A172 (cell line): ENCODE results near the gene PNPT1. TPM values are rescaled to one million over a fixed set of nuclear protein-coding genes. Genes with fewer than 3 reads are reported as not detected.

ENCODE experiments used
- DNase-seq: peaks from one replicate; pipeline ENCODE4 v3.0.0-alpha.2; 2015; ENCODE audit warnings: low spot score
- total RNA-seq: library from RNA; depleted of rRNA; stranded (reverse); fragments of >200 nt; shearing (Covaris generic); gene quantifications from 2 replicates; pipeline ENCODE4 v1.2.3, GENCODE V29; 2014

The PNPT1 gene
- total RNA-seq, 1 experiment from 2014 or later: 38.8 TPM

DNA sequence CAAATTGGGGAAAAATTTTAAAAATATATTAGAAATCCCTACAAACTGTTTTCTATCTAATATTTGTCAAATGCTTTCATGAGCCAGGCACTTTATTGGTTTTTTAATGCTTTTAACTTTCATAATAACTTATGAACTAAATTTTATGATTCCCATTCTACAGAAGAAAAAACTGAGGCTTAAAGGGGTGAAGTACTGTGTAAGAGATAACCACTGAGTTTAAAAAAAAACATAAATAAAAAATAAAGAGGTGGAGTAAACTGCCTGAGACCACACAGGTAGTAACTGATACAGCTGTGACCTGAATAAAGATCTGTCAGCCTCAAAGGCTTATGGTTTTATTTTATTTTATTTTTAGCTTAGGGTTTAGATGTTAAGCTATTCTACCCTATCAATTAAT lies 24.7 kb downstream of the PNPT1 start:
- DNase-seq: no peak

DNA sequence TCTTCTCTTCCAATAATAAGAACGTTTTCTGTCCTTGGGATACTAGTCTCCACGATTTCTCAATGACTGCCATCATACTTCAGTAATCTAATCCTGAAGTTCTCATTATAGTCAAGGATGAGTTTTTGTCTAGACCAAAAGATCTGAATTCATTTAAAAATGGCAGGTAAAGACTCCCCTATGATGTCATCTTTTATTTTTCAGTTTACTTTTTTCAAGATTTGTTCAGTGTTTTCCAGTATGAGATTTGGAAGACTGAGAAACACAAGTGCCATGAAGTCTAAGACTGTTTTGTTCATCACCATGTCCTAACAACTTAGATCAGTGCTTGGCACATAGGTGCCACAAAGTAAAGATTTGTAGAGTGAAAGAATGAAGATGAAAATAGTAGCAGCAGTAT lies 40.4 kb downstream of the PNPT1 start:
- no peak for DNase-seq

DNA sequence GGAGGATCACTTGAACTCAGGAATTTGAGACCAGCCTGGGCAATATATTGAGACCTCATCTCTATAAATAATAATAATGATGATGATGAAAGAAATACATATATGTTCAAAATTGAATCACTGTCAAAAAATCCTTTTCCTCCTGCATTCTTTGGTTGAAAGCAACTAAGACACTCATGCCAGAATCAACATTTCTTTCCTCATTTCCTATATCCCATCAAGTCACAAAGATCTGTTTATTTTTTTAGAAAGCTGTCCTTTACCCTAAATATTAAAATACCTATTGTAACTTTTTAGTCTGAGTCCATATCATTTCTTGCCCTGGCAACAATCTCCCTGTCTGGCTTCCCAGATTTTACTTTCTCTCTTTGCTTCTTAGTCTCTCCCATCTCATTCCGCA lies 44.4 kb downstream of the PNPT1 start:
- no peak for DNase-seq

DNA sequence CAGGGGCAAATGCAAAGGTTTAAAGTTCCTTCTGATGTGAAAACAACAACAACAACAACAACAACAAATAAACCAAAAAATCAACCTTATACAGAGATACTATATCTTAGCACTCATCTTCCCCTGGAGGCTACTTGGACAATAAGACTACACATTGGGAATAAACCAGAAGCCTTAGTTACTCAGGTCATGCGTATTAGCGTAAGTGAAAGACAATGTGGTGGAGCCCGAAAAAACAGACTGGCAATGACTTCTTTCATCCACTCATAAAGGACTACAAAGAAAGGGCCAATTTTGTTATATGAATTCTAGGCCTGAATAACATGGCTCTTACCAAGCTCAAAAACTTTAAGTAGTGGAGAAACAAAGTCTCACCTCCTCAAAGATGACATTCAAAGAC lies 56.8 kb downstream of the PNPT1 start:
- no peak for DNase-seq

DNA sequence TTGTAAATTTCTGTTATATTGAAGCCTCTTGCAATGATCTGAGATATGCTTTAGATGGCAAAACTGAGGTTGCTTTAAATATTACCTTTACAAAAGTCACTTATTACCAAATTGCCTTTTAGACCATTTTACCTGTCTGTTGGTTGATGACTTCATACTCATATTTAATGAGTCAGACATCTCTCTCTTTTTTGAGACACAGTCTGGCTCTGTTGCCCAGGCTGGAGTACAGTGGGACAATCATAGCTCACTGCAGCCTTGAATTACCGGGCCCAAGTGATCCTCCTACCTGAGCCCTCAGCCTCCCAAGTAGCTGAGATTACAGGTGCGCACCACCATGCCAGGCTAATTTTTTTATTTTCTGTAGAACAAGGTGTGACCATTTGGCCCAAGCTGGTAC lies 64.7 kb downstream of the PNPT1 start:
- no peak for DNase-seq

DNA sequence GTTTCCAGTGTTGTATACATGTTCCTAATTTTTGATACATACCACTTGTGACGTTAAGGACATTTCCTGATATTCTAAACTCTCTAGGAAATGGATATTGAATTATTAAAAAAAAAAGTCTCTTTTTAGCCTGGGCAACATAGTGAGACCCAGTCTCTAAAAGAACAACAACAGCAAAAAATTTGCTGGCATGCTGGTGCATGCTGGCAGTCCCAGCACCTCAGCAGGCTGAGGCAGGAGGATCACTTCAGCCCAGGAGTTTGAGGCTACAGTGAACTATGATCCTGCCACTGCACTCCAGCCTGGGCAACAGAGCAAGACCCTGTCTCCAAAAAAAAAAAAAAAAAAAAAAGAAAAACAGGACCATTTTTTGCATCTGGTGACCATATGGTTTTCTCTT lies 65.7 kb downstream of the PNPT1 start:
- no peak for DNase-seq

DNA sequence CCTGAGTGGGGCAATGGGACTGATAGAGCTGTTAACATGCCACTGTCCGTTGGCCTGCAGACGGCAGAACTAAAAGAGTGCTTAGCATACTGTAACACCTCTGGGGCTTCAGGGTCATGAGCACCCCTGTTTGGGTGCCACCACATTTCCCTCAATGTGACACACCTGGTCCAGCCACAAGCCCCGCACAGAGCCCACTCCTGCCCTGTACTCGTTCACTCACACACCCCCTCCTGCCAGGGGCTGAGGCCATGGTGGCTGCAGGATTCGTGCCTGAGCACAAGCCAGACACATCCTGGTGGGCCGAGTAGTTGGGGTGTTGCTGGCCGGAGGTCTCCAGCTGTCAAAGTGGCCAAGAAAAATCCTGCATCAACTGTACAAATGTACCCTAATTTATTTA lies 71.8 kb downstream of the PNPT1 start:
- no peak for DNase-seq

DNA sequence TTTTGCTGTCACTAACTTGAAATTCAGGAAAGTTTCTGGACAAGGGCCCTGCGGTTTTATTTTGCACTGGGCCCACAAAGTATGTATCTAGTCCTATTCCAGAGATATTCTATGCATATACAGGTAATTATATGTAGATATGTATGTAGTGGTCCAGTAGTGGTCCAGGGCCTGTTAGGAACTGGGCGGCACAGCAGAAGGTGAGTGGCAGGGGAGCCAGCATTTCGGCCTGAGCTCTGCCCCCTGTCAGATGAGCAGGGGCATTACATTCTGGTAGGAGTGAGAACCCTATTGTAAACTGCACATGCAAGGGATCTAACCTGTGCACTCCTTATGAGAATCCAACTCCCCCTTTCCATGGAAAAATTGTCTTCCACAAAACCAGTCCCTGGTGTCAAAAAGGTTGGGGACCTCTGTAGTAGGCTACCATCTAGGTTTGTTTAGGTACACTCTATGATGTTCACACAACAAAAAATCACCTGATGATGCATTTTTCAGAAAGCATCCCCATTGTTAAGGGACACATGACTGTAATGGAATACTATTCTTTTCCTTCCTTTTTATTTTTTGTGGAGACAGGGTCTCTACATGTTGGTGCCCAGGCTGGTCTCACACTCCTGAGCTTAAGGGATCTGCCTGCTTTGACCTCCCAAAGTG lies 73.4 kb downstream of the PNPT1 start:
- no peak for DNase-seq

DNA sequence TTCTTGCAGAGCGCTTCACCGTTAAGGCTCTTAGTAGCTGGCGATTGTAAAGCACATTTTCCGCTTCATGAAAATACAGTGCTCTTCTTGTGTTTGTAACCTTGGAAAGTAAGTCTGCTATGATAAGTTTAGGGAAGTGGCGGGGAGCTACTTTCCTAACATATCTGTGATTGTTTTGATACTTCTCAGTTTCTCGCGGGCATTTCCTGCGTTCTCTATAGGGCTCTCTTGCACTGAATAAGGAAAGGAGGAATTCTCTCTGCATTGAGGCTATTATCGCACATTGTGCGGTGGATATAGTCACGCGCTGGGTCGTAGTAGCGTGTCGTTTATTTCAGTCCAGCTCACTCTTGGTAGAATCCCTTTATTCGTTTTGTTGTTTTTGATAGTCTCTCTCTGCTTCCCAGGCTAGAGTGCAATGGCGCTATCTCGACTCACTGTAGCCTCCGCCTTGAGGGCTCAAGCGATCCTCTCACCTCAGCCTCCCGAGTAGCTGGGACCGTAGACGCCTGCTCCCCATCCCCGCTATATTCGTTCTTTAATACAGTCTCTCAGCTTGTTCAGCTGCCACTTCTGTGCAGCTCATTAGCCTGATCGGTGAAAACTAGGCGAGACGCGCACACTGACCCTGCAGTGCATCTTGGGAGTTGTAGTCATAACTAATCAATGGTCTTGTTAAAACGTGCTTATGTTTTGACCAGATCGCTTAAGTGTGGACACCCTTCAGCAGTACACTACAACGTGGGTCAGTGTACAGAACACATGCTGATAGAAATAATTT lies 75.2 kb downstream of the PNPT1 start:
- DNase-seq: peak; percentile 45

DNA sequence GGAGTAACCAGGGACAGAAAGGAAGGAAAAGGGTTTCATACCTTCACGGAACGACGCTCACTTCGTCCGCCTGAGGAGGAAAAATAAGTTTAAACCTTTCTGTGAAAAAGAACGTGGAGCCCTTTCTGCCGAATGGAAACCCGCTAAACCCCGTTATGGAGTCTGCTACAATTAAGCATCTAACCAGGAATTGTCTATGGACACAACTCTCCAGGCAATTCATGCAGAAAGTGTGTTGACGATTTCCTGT lies 75.7 kb downstream of the PNPT1 start:
- no peak for DNase-seq

DNA sequence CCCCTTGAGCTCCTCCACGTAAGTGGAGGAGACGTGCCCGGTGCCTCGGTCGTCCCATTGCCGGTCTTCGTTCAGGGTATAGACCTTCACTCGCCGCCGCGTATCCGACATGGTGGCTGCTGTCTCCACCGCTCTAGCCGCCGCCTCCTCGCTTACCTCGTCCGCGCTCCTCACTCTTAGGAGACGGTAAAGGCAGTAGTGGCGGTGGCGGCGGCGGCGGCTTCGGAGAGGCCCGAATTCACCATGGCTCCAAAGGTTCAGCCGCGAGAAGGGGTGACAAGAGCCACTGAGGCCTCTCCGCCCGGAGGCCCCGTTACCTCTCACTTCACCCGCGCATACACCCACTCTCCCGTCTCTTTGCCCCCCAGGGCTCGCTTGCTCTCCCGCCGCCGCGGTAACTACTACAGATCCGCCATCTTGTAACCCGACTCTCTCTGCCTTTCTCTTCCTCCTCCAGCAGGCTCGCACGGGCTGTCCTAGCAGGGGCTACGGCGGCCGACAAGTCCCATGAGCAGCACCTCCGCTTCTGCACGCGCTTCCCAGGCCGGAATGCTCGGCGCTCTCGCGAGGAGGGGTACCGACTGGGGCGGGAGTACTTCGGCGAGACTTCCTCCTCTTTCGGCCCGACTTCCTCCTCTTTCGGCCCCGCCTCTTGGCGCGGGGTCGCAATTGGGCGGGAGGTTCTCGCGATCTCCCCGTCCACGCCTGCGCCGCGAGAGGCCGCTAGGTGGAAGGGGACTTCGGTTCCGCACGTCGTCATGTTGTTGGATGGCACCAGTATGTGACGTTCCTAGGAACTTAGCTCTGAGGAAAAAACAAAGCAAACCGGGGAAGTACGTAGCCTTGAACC lies 76.2 kb downstream of the PNPT1 start, which contains the start of gene PPP4R3B:
PPP4R3B (minus strand) TSS at position 448 of the 850 bp plus-strand sequence; CDS start at position 111, 337 bp downstream.
- DNase-seq: peak; percentile 99

DNA sequence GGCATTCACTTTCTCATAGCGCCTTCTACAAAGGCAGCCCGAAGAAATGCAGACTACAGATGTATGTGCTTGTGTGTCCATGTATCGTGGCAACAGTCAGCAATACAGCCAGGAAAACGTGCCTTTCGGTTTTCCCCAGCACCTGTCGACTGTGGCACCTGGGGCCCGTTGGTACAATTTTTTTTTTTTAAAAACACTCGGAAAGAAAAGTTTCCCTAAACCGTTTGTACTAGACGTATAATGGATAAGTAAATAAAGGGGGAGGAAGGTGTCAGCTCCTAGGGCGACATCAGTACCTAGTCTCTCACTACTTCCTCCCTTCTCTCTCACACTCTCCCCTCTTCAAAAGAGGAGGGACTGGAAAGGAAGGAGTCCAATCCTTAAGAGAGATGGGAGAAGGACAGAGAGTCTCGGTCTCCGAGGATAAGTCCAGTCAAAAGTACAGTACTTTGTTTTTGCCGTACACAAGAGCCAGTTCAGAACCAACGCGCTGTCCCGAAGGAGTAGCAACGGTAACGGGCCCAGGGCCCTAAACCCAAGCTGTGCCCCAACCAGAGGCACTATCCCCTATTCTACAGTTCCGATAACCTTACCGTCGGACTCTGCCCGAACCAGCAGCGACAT lies 77.0 kb downstream of the PNPT1 start:
- DNase-seq: peak; percentile 55

DNA sequence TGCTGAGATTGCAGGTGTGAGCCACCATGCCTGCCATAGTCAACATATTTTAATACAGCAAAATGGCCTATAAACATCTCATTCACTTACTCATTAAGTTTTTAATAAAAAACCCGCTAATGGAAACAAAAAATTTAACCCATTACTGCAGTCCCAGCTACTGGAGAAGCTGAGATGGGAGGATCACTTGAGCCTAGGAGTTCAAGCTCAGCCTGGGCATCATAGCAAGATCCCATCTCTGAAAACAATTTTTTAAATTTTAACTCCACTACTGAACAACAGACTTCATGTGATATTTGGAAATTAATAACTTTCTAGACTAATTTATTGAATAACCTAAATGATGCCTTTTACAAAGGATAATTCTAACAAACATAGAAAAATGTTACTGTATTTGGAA lies 81.6 kb downstream of the PNPT1 start:
- no peak for DNase-seq

DNA sequence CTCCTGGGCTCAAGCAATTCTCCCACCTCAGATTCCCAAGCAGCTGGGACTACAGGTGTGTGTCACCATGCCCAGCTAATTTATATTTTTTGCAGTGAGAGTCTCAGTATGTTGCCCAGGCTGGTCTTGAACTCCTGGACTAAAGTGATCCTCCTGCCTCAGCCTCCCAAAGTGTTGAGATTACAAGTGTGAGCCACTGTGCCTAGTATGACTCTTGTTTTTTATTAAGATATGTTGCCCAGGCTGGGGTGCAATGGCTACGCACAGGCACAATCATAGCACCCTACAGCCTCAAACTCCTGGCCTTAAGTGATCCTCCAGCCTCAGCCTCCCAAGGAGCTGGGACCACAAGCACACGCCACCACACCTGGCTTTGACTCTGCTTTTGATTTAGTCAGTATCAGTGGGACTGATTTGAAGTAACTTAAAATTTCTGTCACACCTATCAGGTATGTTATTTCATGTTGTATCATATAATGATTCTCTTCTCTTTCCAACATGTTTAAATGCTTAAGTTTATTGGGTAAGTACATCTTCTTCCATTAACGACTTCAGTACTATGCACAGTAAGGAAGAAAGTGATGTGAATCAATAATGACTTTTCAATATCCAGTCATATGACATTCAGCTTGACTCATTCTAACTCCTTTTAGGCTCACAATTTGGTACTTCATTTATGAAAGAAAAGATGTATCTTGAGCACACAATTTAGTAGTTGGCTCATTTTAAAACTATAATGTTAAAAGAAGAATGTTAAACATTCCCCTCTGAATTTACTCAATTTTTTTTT lies 82.5 kb downstream of the PNPT1 start:
- DNase-seq: no peak

DNA sequence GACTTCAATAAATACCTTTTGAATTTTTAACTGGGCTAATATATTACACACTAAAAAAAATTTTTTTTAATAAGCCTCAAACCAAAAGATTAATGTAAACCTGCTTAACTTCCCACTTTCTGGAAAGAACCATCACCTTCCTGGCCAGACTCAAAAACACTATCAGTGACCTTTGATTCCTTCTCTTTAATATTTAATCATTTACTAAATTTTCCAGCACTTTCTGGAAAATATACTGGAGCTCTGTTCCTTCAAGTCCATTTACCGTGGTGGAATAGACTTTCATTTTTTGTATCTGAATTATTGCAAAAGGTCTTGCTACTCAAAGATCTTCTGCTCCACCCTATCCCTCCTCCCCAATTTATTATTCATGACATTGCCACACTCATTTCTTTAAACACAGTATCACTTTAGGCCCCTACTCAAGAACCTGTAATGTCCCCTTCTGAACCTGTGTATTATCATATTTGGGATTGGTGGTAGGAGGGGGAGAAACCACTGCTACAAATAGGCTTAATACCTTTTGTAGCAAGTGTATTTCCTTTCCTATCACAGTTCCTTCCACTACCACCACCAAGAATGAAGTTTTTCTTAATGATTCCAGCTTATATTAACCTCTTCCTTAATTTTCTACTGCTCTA lies 83.6 kb downstream of the PNPT1 start:
- no peak for DNase-seq

DNA sequence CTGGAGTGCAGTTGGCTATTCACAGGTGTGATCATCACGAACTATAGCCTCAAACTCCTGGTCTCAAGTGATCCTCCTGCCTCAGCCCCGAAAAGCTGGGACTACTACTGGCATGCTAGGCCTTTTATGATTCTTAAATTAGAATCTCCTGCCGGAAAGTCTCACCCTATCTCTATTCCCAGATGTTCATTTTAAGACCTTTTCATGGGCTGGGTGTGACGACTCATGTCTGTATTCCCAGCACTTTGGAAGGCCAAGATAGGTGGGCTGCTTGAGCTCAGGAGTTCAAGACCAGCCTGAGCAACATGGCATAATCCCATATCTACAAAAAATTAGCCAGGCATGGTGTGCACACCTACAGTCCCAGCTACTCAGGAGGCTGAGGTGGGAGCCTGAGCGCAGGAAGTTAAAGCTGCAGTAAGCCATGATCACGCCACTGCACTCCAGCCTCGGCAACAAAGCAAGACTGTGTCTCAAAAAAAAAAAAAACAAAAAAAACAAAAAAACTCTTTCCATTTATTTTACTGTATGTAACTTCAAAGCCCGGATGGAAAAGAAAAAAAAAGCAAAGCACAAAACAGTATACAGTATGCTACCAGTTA lies 84.3 kb downstream of the PNPT1 start:
- no peak for DNase-seq

DNA sequence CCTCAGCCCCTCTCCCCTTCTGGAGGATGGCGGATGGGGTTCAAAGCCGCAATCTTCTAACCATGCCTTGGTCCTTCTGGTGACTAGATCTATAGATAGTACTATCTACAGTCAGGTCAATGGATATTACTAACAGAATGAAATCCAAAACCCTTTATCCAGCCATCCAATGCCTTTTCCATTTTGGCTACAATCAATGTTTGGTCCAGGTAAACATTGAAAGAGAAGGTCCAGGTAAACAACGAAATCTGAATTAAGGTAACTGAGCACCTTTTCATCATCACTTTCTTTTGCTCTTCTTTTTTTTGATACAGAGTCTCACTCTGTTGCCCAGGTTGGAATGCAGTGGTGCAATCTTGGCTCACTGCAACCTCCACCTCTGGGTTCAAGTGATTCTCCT lies 85.9 kb downstream of the PNPT1 start:
- no peak for DNase-seq

DNA sequence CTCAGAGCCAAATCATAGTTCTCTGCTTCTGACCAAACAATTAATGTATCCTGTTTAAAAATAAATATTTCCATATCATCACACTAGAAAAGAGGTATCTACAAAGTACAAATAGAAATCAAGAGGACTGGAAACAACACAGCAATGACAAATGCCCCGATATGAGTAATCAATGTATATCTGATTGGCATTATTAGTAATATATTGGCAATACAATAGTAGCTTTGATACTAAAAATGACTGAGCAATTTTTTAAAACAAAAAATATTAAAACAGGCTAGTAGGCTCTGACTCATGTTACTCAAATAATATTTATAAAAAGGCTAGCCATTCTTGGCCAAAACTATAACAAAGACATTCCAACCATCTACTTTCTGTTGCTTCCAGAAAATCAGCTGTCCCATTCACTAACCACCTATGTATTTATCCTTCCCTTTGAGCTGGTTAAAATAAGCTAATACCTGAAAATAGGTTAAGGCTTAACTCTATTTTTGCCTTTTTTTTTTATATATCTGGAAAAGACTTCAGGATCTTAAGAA lies 89.5 kb downstream of the PNPT1 start:
- no peak for DNase-seq

DNA sequence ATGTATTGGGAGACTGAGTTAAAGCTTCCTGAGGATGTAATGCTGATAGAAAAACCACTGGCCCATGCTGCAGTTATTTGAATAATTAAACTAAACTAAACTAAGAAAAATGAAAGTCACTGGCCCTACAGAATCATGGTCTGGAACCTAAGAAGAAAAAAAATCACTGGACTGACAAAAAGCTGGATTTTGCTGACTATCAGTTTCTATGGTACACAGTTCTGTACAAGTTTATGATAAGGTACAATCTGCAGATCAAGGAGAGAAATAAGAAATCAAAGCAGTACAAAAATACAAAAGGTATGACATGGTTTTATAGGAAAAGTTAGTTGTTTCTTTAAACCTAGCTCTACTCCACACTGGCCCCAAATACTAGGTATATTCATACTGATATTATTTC lies 91.8 kb downstream of the PNPT1 start:
- no peak for DNase-seq

DNA sequence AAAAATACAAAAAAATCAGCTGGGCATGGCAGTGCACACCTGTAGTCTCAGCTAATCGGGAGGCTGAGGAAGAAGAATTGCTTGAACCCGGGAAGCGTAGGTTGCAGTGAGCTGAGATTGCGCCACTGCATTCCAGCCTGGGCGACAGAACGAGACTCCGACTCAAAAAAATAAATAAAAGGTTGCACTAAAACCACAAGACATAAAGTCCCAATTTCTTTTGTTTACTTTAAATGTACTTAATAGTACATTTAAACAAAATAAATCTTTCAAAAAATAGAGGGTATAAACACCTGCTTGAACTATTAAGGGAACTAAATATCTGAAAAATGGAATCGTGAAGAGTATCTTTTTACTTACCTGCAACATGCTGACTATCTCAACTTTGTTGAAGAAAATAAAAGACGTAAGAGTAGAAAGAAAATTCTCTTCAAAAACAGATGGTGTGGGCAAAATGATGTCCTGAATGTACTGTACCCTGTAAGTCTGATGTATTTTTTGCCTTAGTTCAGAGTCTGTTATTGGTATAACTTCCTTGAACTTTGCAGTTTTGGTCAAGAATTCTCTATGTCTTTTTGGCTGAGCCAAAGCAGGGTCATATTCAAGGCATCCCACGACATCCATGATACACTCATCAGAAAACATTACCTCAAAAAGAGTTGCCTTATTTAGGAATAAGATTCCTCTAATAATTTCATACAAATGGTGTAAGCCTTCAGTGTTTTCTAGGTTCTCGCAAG lies 95.4 kb downstream of the PNPT1 start:
- no peak for DNase-seq
